PC-9 (cell line): Measurements from ENCODE around the gene COL5A1. TPM values are rescaled to one million over a fixed set of nuclear protein-coding genes. Genes with fewer than 3 reads are reported as not detected.

Source experiments
- BruUV-seq: library from RNA; stranded (reverse); fragments of 400-500 nt; replicated peaks from 2 replicates; lab custom pipeline; 2021; lab: Mats Ljungman, UMichigan
- CTCF ChIA-PET: fragments of 300-600 bp; sonication (Branson Sonifier 250); formaldehyde crosslinking; loops from one replicate; lab custom pipeline; 2022; ENCODE audit warnings: antibody characterized with exemption; lab: Charles Lee
- POLR2A ChIA-PET: fragments of 300-600 bp; sonication (Branson Sonifier 250); formaldehyde crosslinking; loops from one replicate; lab custom pipeline; 2022; ENCODE audit warnings: antibody characterized with exemption; ENCODE audit not compliant: unreplicated experiment; lab: Charles Lee
- DNase-seq, 2 experiments: peaks; one replicate each; pipeline versions ENCODE4 v3.0.0 to v3.0.0-alpha.2; 2015 to 2022; ENCODE audit warnings: mixed read lengths in 1 of 2
- H2AFZ ChIP-seq: fragments of 200-600 bp; sonication (generic); 2 replicates; pipeline ENCODE4 v1.8.1; 2017; ENCODE audit warnings: antibody characterized with exemption
- H3F3A ChIP-seq: fragments of 200-600 bp; sonication (generic); 2 replicates; pipeline ENCODE4 v1.8.1; 2017; ENCODE audit warnings: antibody characterized with exemption, mild to moderate bottlenecking, low read depth; ENCODE audit not compliant: insufficient read depth
- H3K27ac ChIP-seq: fragments of 200-600 bp; sonication (generic); 2 replicates; pipeline ENCODE4 v1.6.1; 2016; ENCODE audit warnings: mixed run types
- H3K27me3 ChIP-seq: fragments of 200-600 bp; sonication (generic); 2 replicates; pipeline ENCODE4 v1.6.1; 2016; ENCODE audit warnings: low read depth, mixed run types; ENCODE audit not compliant: insufficient read depth
- H3K36me3 ChIP-seq: fragments of 200-600 bp; sonication (generic); 2 replicates; pipeline ENCODE4 v1.6.1; 2016; ENCODE audit warnings: low read depth, mixed run types
- H3K4me1 ChIP-seq: fragments of 200-600 bp; sonication (generic); replicated peaks from 2 replicates; pipeline ENCODE4 v1.6.1; 2016; ENCODE audit warnings: mixed run types; ENCODE audit not compliant: insufficient read depth
- H3K4me2 ChIP-seq: fragments of 200-600 bp; sonication (generic); 2 replicates; pipeline ENCODE4 v1.6.1; 2017; ENCODE audit warnings: mixed run types
- H3K4me3 ChIP-seq: fragments of 200-600 bp; sonication (generic); 2 replicates; pipeline ENCODE4 v1.6.1; 2016; ENCODE audit warnings: mixed run types
- H3K79me2 ChIP-seq: fragments of 200-600 bp; sonication (generic); 2 replicates; pipeline ENCODE4 v1.6.1; 2017; ENCODE audit warnings: low read depth, mixed run types
- H3K9me2 ChIP-seq: fragments of 200-600 bp; sonication (generic); 2 replicates; pipeline ENCODE4 v1.8.1; 2017; ENCODE audit warnings: mild to moderate bottlenecking; ENCODE audit not compliant: insufficient read depth
- H3K9me3 ChIP-seq: fragments of 200-600 bp; sonication (generic); 2 replicates; pipeline ENCODE4 v1.8.1; 2016; ENCODE audit warnings: low read depth; ENCODE audit not compliant: insufficient read depth
- H4K20me1 ChIP-seq: fragments of 200-600 bp; sonication (generic); 2 replicates; pipeline ENCODE4 v1.8.1; 2017; ENCODE audit not compliant: insufficient read depth
- EZH2 ChIP-seq: fragments of 200-600 bp; sonication (generic); IDR thresholded peaks from 2 replicates; pipeline ENCODE4 v1.8.0; 2017; ENCODE audit warnings: antibody characterized with exemption, low read depth
- intact Hi-C: fragments of 100-400 bp; cut with micrococcal nuclease; formaldehyde crosslinking; loops from one replicate; pipeline ENCODE4 v1.10.0; 2022; ENCODE audit not compliant: unreplicated experiment
- total RNA-seq: library from RNA; stranded (reverse); gene quantifications from 2 replicates; pipeline ENCODE4 v1.2.3, GENCODE V29; 2021
- TF ChIP-seq, protein P1 (sequence below): fragments of 200-600 bp; sonication (generic); conservative IDR thresholded peaks from 2 replicates; pipeline ENCODE4 v1.6.1; 2017; ENCODE audit warnings: mixed run types, antibody characterized with exemption, mild to moderate bottlenecking, moderate library complexity

Gene COL5A1
- total RNA-seq, 1 experiment from 2014 or later, result 15.2 TPM

DNA sequence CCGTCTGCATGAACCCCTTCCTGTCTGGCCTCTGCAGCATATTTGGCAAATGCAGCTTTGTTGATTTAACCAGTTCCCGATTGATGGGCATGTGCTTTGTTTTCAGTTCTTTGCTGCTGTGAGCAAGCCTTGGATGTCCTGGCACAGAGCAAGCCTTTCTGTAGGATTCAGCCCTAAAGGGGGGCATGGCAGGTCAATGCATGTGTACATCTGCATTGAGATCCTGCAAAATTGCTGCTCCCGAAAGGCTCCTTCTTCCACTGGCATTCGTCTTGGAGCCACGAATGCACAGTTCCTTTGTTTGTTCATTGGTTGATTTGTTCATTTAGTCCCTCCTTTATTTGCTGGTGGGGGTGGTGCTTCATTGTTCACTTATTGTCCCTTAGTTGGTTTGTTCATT, 34.8 kb downstream of the COL5A1 start:
- peaks cover 56% of the 10 kb centered on the region for H3K27me3 ChIP-seq
- no peaks in the 10 kb centered on the region for H3K9me2 ChIP-seq
- no peak overlapping the region for H2AFZ ChIP-seq
- H4K20me1 ChIP-seq, result no peaks in the 10 kb centered on the region
- no peaks in the 10 kb centered on the region for H3K36me3 ChIP-seq
- no peak for TF ChIP-seq EZH2
- TF ChIP-seq, protein P1, sequence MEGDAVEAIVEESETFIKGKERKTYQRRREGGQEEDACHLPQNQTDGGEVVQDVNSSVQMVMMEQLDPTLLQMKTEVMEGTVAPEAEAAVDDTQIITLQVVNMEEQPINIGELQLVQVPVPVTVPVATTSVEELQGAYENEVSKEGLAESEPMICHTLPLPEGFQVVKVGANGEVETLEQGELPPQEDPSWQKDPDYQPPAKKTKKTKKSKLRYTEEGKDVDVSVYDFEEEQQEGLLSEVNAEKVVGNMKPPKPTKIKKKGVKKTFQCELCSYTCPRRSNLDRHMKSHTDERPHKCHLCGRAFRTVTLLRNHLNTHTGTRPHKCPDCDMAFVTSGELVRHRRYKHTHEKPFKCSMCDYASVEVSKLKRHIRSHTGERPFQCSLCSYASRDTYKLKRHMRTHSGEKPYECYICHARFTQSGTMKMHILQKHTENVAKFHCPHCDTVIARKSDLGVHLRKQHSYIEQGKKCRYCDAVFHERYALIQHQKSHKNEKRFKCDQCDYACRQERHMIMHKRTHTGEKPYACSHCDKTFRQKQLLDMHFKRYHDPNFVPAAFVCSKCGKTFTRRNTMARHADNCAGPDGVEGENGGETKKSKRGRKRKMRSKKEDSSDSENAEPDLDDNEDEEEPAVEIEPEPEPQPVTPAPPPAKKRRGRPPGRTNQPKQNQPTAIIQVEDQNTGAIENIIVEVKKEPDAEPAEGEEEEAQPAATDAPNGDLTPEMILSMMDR, result no peak
- BruUV-seq, result no TSS peak
- no peak for DNase-seq
- no peaks in the 10 kb centered on the region for H3F3A ChIP-seq
- H3K4me1 ChIP-seq, result no peaks in the 10 kb centered on the region
- no peaks in the 10 kb centered on the region for H3K79me2 ChIP-seq
- no peak overlapping the region for H3K4me3 ChIP-seq
- intact Hi-C loops, result no loop called here
- POLR2A ChIA-PET, result no interaction called here
- no peak overlapping the region for H3K27ac ChIP-seq
- CTCF ChIA-PET, result no interaction called here
- H3K9me3 ChIP-seq, result no peaks in the 10 kb centered on the region
- H3K4me2 ChIP-seq, result no peak overlapping the region

DNA sequence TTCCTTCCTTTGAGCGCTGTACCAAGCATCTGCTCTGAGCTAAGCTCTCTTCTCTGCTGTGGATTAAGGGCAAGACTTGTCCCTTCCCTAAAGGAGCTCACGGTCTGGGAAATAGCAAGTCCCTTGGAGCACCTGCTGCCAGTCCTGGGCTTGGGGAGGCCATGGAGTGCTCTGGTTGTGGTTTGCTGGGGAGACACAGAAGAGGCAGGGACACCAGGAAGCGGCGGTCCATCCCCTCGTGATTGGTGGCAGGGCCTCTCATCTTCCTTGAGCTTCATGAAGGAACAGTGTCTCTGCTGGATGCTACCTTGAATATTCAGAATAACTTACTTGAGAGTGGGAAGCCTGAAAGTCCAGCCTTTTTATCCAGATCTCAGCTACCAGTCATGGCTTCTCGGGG, 35.3 kb downstream of the COL5A1 start:
- peaks cover 56% of the 10 kb centered on the region for H3K27me3 ChIP-seq
- intact Hi-C loops, result no loop called here
- H3K27ac ChIP-seq, result no peak overlapping the region
- TF ChIP-seq EZH2, result no peak
- TF ChIP-seq, protein P1, result no peak
- BruUV-seq, result no TSS peak
- H3K36me3 ChIP-seq, result no peaks in the 10 kb centered on the region
- H3K9me2 ChIP-seq, result no peaks in the 10 kb centered on the region
- no peaks in the 10 kb centered on the region for H3K9me3 ChIP-seq
- CTCF ChIA-PET, result no interaction called here
- no peaks in the 10 kb centered on the region for H3K79me2 ChIP-seq
- H3K4me3 ChIP-seq, result no peak overlapping the region
- no peak overlapping the region for H2AFZ ChIP-seq
- DNase-seq, result no peak
- no peaks in the 10 kb centered on the region for H3K4me1 ChIP-seq
- POLR2A ChIA-PET, result no interaction called here
- H3F3A ChIP-seq, result no peaks in the 10 kb centered on the region
- H3K4me2 ChIP-seq, result no peak overlapping the region
- no peaks in the 10 kb centered on the region for H4K20me1 ChIP-seq

DNA sequence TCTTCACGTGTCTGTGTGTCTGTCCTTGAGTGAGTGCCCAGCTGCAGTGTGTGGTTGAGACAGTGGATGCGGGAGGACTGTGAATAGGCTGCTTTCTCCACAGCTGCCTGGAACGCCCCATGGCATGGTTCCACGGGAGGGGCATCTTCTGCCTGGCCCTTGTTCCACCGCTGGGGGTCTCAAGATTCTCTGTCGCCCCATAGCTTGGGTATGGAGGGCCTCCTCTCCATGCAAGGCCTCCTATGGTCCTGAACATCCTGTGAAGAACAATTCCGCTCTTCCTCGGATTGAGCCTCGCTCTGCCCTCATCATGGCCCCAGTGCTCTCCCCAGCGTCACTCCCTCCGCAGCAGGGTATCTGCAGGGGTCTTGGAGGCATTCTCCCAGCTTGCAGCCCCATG, 36.1 kb downstream of the COL5A1 start:
- Histone ChIP-seq H3K9me3 (no peaks in the 10 kb centered on the region), H3K4me3 (no peak overlapping the region), H3K36me3 (no peaks in the 10 kb centered on the region), H3K4me2 (no peak overlapping the region), H3K27me3 (peaks cover 61% of the 10 kb centered on the region), H3K27ac (no peak overlapping the region), H2AFZ (no peak overlapping the region), H3K9me2 (no peaks in the 10 kb centered on the region), H3K4me1 (no peaks in the 10 kb centered on the region), H3K79me2 (no peaks in the 10 kb centered on the region), H4K20me1 (no peaks in the 10 kb centered on the region), H3F3A (no peaks in the 10 kb centered on the region)
- CTCF ChIA-PET, result no interaction called here
- DNase-seq, result no peak
- no TSS peak for BruUV-seq
- TF ChIP-seq EZH2, result no peak
- TF ChIP-seq, protein P1, result no peak
- intact Hi-C loops, result no loop called here
- POLR2A ChIA-PET, result no interaction called here
